Measurements from ENCODE around the gene GSDMA.

GSDMA gene

GRCh38 chr17:40015005-40015997, 52.5 kb downstream of the GSDMA start, which contains the start of gene CSF3:
CSF3 (plus strand) TSS chr17:40015440; CDS start chr17:40015475, 35 bp downstream.
- H3K36me3 ChIP-seq (ENCODE audit: insufficient read depth, low read length): peaks cover 3% of the 10 kb centered on the region; the same call in 1 of the 2 replicates
- H3K4me3 ChIP-seq: no peak within 1 kb of the TSS
- TF ChIP-seq POLR2AphosphoS5 (IDR thresholded peaks at IDR 0.05; ENCODE audit: borderline replicate concordance, low read depth, low read length) (no peak), FOXP2 (optimal IDR thresholded peaks at IDR 0.05; ENCODE audit: control extremely low read depth, extremely low read length, insufficient read depth) (no peak), EZH2 (IDR thresholded peaks at IDR 0.05) (no peak)
- no peak within 1 kb of the TSS for H3K9ac ChIP-seq (ENCODE audit: insufficient read length)
- DNase-seq (ENCODE audit: low read depth, low spot score): no peak
- no peak within 1 kb of the TSS for H3K27ac ChIP-seq
- no peaks in the 10 kb centered on the region for H3K9me3 ChIP-seq (ENCODE audit: low read depth, low read length)

GRCh38 chr17:40015998-40016985, 53.5 kb downstream of the GSDMA start:
- H3K27ac ChIP-seq: no peak overlapping the region
- H3K36me3 ChIP-seq (ENCODE audit: insufficient read depth, low read length): peaks cover 6% of the 10 kb centered on the region; the same call in 1 of the 2 replicates
- no peak for DNase-seq (ENCODE audit: low read depth, low spot score)
- TF ChIP-seq EZH2 (IDR thresholded peaks at IDR 0.05) (no peak), POLR2AphosphoS5 (IDR thresholded peaks at IDR 0.05; ENCODE audit: borderline replicate concordance, low read depth, low read length) (no peak)
- H3K9ac ChIP-seq (ENCODE audit: insufficient read length): no peak overlapping the region
- H3K4me3 ChIP-seq: no peak overlapping the region
- no peaks in the 10 kb centered on the region for H3K9me3 ChIP-seq (ENCODE audit: low read depth, low read length)

GRCh38 chr17:40017422-40018080, 54.7 kb downstream of the GSDMA start:
- Histone ChIP-seq H3K9me3 (ENCODE audit: low read depth, low read length) (no peaks in the 10 kb centered on the region), H3K27ac (no peak overlapping the region), H3K36me3 (ENCODE audit: insufficient read depth, low read length) (peaks cover 16% of the 10 kb centered on the region; the same call in 1 of the 2 replicates), H3K9ac (ENCODE audit: insufficient read length) (no peak overlapping the region), H3K4me3 (no peak overlapping the region)
- no peak for TF ChIP-seq EZH2 (IDR thresholded peaks at IDR 0.05)
- no peak for TF ChIP-seq POLR2AphosphoS5 (IDR thresholded peaks at IDR 0.05; ENCODE audit: borderline replicate concordance, low read depth, low read length)
- TF ChIP-seq FOXP2 (optimal IDR thresholded peaks at IDR 0.05; ENCODE audit: control extremely low read depth, extremely low read length, insufficient read depth): no peak
- no peak for DNase-seq (ENCODE audit: low read depth, low spot score)

- no peak for DNase-seq (ENCODE audit: low read depth, low spot score)
- Histone ChIP-seq H3K36me3 (ENCODE audit: insufficient read depth, low read length) (peaks cover 21% of the 10 kb centered on the region; the same call in 1 of the 2 replicates), H3K9ac (ENCODE audit: insufficient read length) (no peak overlapping the region), H3K4me3 (no peak overlapping the region), H3K9me3 (ENCODE audit: low read depth, low read length) (no peaks in the 10 kb centered on the region), H3K27ac (no peak overlapping the region)
- TF ChIP-seq EZH2 (IDR thresholded peaks at IDR 0.05) (no peak), FOXP2 (optimal IDR thresholded peaks at IDR 0.05; ENCODE audit: control extremely low read depth, extremely low read length, insufficient read depth) (no peak)
Observed at GRCh38 chr17:40018211-40019121, 55.7 kb downstream of the GSDMA start.

GRCh38 chr17:40019140-40019991, 56.6 kb downstream of the GSDMA start:
- Histone ChIP-seq H3K36me3 (ENCODE audit: insufficient read depth, low read length) (peaks cover 26% of the 10 kb centered on the region), H3K9me3 (ENCODE audit: low read depth, low read length) (no peaks in the 10 kb centered on the region), H3K9ac (ENCODE audit: insufficient read length) (no peak overlapping the region), H3K4me3 (no peak overlapping the region), H3K27ac (no peak overlapping the region)
- DNase-seq (ENCODE audit: low read depth, low spot score): no peak
- no peak for TF ChIP-seq EZH2 (IDR thresholded peaks at IDR 0.05)
- TF ChIP-seq POLR2AphosphoS5 (IDR thresholded peaks at IDR 0.05; ENCODE audit: borderline replicate concordance, low read depth, low read length): no peak
- no peak for TF ChIP-seq FOXP2 (optimal IDR thresholded peaks at IDR 0.05; ENCODE audit: control extremely low read depth, extremely low read length, insufficient read depth)

GRCh38 chr17:40020146-40020545, 57.3 kb downstream of the GSDMA start:
- Histone ChIP-seq H3K9ac (ENCODE audit: insufficient read length) (no peak overlapping the region), H3K27ac (no peak overlapping the region), H3K4me3 (no peak overlapping the region), H3K9me3 (ENCODE audit: low read depth, low read length) (no peaks in the 10 kb centered on the region), H3K36me3 (ENCODE audit: insufficient read depth, low read length) (peaks cover 29% of the 10 kb centered on the region)
- no peak for DNase-seq (ENCODE audit: low read depth, low spot score)
- TF ChIP-seq POLR2AphosphoS5 (IDR thresholded peaks at IDR 0.05; ENCODE audit: borderline replicate concordance, low read depth, low read length) (no peak), FOXP2 (optimal IDR thresholded peaks at IDR 0.05; ENCODE audit: control extremely low read depth, extremely low read length, insufficient read depth) (no peak), EZH2 (IDR thresholded peaks at IDR 0.05) (no peak)
